Tibial nerve (tissue), 3 donors: Measurements from ENCODE around the gene KLLN.

ENCODE experiments used
- CTCF ChIP-seq, 5 experiments: fragments of 200-600 bp in 3 of 5; fragments of 450-650 bp in 2 of 5; sonication (generic) in 3 of 5; IDR thresholded peaks; one replicate each; pipeline ENCODE4 v1.5.1; 2016 to 2019; ENCODE audit warnings: antibody characterized with exemption in 5 of 5, mild to moderate bottlenecking in 3 of 5, moderate library complexity in 2 of 5
- POLR2A ChIP-seq, 2 donors: fragments of 450-650 bp; IDR thresholded peaks; one replicate each; pipeline ENCODE4 v1.6.1; 2017; ENCODE audit warnings: antibody characterized with exemption in 2 of 2, mild to moderate bottlenecking in 2 of 2, moderate library complexity in 2 of 2

- TF ChIP-seq POLR2A (IDR thresholded peaks at IDR 0.05), result no peak
- TF ChIP-seq CTCF (IDR thresholded peaks at IDR 0.05), result no peak
Measured at GRCh38 chr10:87819289-87819585, 44.1 kb downstream of the KLLN start.
